Measurements from ENCODE around the gene TUBA4B.
A peak's percentile ranks its signal among the peaks of the same experiment; 100 is the strongest.

TUBA4B gene

GRCh38 chr2:219279151-219279915 is 26.3 kb downstream of the TUBA4B start, which contains the start of gene DNAJB2 (continued):
- TF ChIP-seq ZSCAN23 (tag by site-specific recombination; IDR thresholded peaks at IDR 0.05) (no peak), INSM2 (tag by site-specific recombination; IDR thresholded peaks at IDR 0.05) (peak; percentile 59; the same call in 1 of the 2 replicates), ZNF785 (tag by site-specific recombination; IDR thresholded peaks at IDR 0.05) (no peak), GFI1B (tag by site-specific recombination; IDR thresholded peaks at IDR 0.05) (no peak), PRDM10 (tag by site-specific recombination; IDR thresholded peaks at IDR 0.05) (peak; percentile 82; the same call in 1 of the 2 replicates), ZNF791 (tag by site-specific recombination; IDR thresholded peaks at IDR 0.05) (no peak), ATF2 (tag by site-specific recombination; IDR thresholded peaks at IDR 0.05; ENCODE audit: low read depth) (peak; percentile 79; the same call in 1 of the 2 replicates), KLF10 (tag by site-specific recombination; IDR thresholded peaks at IDR 0.05) (peak; percentile 96), ZNF214 (tag by site-specific recombination; IDR thresholded peaks at IDR 0.05; ENCODE audit: borderline replicate concordance) (no peak), ZNF433 (tag by site-specific recombination; IDR thresholded peaks at IDR 0.05; ENCODE audit: low read depth) (no peak), ZNF561 (tag by site-specific recombination; IDR thresholded peaks at IDR 0.05; ENCODE audit: borderline replicate concordance) (peak; percentile 48; the same call in 1 of the 2 replicates), SCRT1 (tag by site-specific recombination; IDR thresholded peaks at IDR 0.05; ENCODE audit: borderline replicate concordance) (no peak), ZNF239 (tag by site-specific recombination; IDR thresholded peaks at IDR 0.05) (no peak), ZNF830 (tag by site-specific recombination; IDR thresholded peaks at IDR 0.05; ENCODE audit: low read depth) (no peak), ZBTB48 (tag by site-specific recombination; IDR thresholded peaks at IDR 0.05) (no peak), ZNF704 (tag by site-specific recombination; IDR thresholded peaks at IDR 0.05) (no peak), ZBTB7A (tag by site-specific recombination; IDR thresholded peaks at IDR 0.05; ENCODE audit: low read depth) (no peak), ZNF776 (tag by site-specific recombination; IDR thresholded peaks at IDR 0.05; ENCODE audit: borderline replicate concordance) (no peak), ZBTB21 (tag by site-specific recombination; IDR thresholded peaks at IDR 0.05) (peak; percentile 90), YY1 (tag by site-specific recombination; IDR thresholded peaks at IDR 0.05) (no peak), HOXA7 (CRISPR knock-in tag; IDR thresholded peaks at IDR 0.05; ENCODE audit: borderline replicate concordance) (no peak), ZNF626 (tag by site-specific recombination; IDR thresholded peaks at IDR 0.05) (no peak), ZNF423 (tag by site-specific recombination; IDR thresholded peaks at IDR 0.05) (no peak), ZNF585B (tag by site-specific recombination; IDR thresholded peaks at IDR 0.05) (no peak), ZBTB6 (tag by site-specific recombination; IDR thresholded peaks at IDR 0.05) (no peak), ZNF792 (tag by site-specific recombination; IDR thresholded peaks at IDR 0.05) (no peak), ZNF133 (tag by site-specific recombination; IDR thresholded peaks at IDR 0.05) (no peak), ZNF544 (tag by site-specific recombination; IDR thresholded peaks at IDR 0.05) (no peak), MYNN (tag by site-specific recombination; IDR thresholded peaks at IDR 0.05; ENCODE audit: borderline replicate concordance) (peak; percentile 21; the same call in 1 of the 2 replicates)

All from HEK293 (cell line).